HG03432 (cell line): ENCODE results near the gene CDKN2D.
"Not testable (repeated sequence)": the region's sequence is repeated elsewhere in the genome, so short reads cannot be mapped to it uniquely, and the experiment has no call there.

Experiments
- ATAC-seq: cut with Tn5 transposase; IDR thresholded peaks from one replicate; pipeline ENCODE4 v1.9.1; 2021; ENCODE audit warnings: mild to moderate bottlenecking, moderate library complexity; ENCODE audit not compliant: unreplicated experiment

The CDKN2D gene

GRCh38 chr19:10552510-10553053 is 16.2 kb downstream of the CDKN2D start:
- ATAC-seq: no peak

- no peak for ATAC-seq
Measured at GRCh38 chr19:10551698-10552301, 17.0 kb downstream of the CDKN2D start.

- ATAC-seq: not testable (repeated sequence)
Measured at GRCh38 chr19:10551006-10551405, 17.8 kb downstream of the CDKN2D start.

- no peak for ATAC-seq
Measured at GRCh38 chr19:10550336-10550735, 18.4 kb downstream of the CDKN2D start.

- no peak for ATAC-seq
Measured at GRCh38 chr19:10549733-10550132, 19.0 kb downstream of the CDKN2D start.

- ATAC-seq: no peak
Measured at GRCh38 chr19:10548746-10549276, 20.0 kb downstream of the CDKN2D start.

GRCh38 chr19:10546817-10547216 is 22.0 kb downstream of the CDKN2D start:
- ATAC-seq: no peak

- ATAC-seq: no peak
Measured at GRCh38 chr19:10544753-10545251, 24.0 kb downstream of the CDKN2D start.

- no peak for ATAC-seq
Measured at GRCh38 chr19:10544242-10544752, 24.5 kb downstream of the CDKN2D start.

- no peak for ATAC-seq
Measured at GRCh38 chr19:10543420-10544241, 25.1 kb downstream of the CDKN2D start, which contains the start of gene ATG4D. ATG4D (plus strand) TSS chr19:10543904; CDS start chr19:10544091, 187 bp downstream.

- no peak for ATAC-seq
Measured at GRCh38 chr19:10543059-10543419, 25.7 kb downstream of the CDKN2D start.

GRCh38 chr19:10539016-10539415 is 29.8 kb downstream of the CDKN2D start:
- ATAC-seq: not testable (repeated sequence)

GRCh38 chr19:10538204-10538983 is 30.4 kb downstream of the CDKN2D start:
- ATAC-seq: no peak

GRCh38 chr19:10537668-10538067 is 31.1 kb downstream of the CDKN2D start:
- no peak for ATAC-seq

GRCh38 chr19:10535613-10536012 is 33.2 kb downstream of the CDKN2D start:
- no peak for ATAC-seq

GRCh38 chr19:10533646-10534386 is 35.0 kb downstream of the CDKN2D start:
- no peak for ATAC-seq

- ATAC-seq: no peak
Measured at GRCh38 chr19:10532457-10532856, 36.3 kb downstream of the CDKN2D start.

- not testable (repeated sequence) for ATAC-seq
Measured at GRCh38 chr19:10526887-10527286, 41.9 kb downstream of the CDKN2D start.

GRCh38 chr19:10525636-10526035 is 43.1 kb downstream of the CDKN2D start:
- ATAC-seq: no peak

GRCh38 chr19:10523135-10523636 is 45.6 kb downstream of the CDKN2D start:
- ATAC-seq: no peak
